OCI-LY3 (cell line): ENCODE results near the gene PAX2.

Source experiments
- H2AFZ ChIP-seq: fragments of 200-600, 300-600 bp; shearing (Covaris generic); 2 replicates; pipeline ENCODE4 v1.6.0; 2014; ENCODE audit warnings: antibody characterized with exemption, low read depth, low read length
- H3K27ac ChIP-seq: fragments of 200-600, 300-600 bp; sonication (generic); 2 replicates; pipeline ENCODE4 v1.5.1; 2014; ENCODE audit warnings: mild to moderate bottlenecking, low read length, moderate library complexity, mixed read lengths
- H3K27me3 ChIP-seq: fragments of 200-600, 300-600 bp; sonication (generic); 2 replicates; pipeline ENCODE4 v1.6.1; 2014; ENCODE audit warnings: low read depth, low read length, mixed read lengths
- H3K36me3 ChIP-seq: fragments of 200-600, 300-600 bp; sonication (generic); replicated peaks from 2 replicates; pipeline ENCODE3; 2014; ENCODE audit warnings: low read depth, low read length, mixed read lengths
- H3K4me1 ChIP-seq: fragments of 300-600, 200-600 bp; sonication (generic); 2 replicates; pipeline ENCODE4 v1.6.1; 2014; ENCODE audit warnings: low read length, mixed read lengths
- H3K4me2 ChIP-seq: fragments of 200-600, 300-600 bp; sonication (generic); 2 replicates; pipeline ENCODE4 v1.6.1; 2014; ENCODE audit warnings: low read length, mixed read lengths
- H3K4me3 ChIP-seq: fragments of 300-600, 200-600 bp; sonication (generic); 2 replicates; pipeline ENCODE4 v1.5.1; 2014; ENCODE audit warnings: antibody characterized with exemption, mild to moderate bottlenecking, low read length, moderate library complexity
- H3K79me2 ChIP-seq: fragments of 300-600, 200-600 bp; shearing (Covaris generic); 2 replicates; pipeline ENCODE4 v1.6.1; 2014; ENCODE audit warnings: mild to moderate bottlenecking, low read length, mixed read lengths
- H3K9ac ChIP-seq: fragments of 300-600, 200-600 bp; shearing (Covaris generic); 2 replicates; pipeline ENCODE4 v1.6.0; 2014; ENCODE audit warnings: mild to moderate bottlenecking, low read length, moderate library complexity
- H3K9me3 ChIP-seq: fragments of 200-600, 300-600 bp; shearing (Covaris generic); 2 replicates; pipeline ENCODE4 v1.6.1; 2014; ENCODE audit warnings: low read length, mixed read lengths; ENCODE audit not compliant: insufficient read depth
- H4K20me1 ChIP-seq: fragments of 200-600, 300-600 bp; sonication (generic); 2 replicates; pipeline ENCODE4 v1.6.1; 2016; ENCODE audit warnings: low read length, mixed read lengths; ENCODE audit not compliant: insufficient read depth
- EZH2phosphoT487 ChIP-seq: fragments of 200-600 bp; shearing (Covaris generic); IDR thresholded peaks from 2 replicates; pipeline ENCODE4 v1.6.1; 2018; ENCODE audit warnings: antibody characterized with exemption, mixed run types, low read depth
- TF ChIP-seq, protein P1 (sequence below): fragments of 200-600, 300-600 bp; sonication (generic); IDR thresholded peaks from 2 replicates; pipeline ENCODE4 v1.5.1; 2014; ENCODE audit warnings: antibody characterized with exemption, low read length, low read depth

PAX2 gene

DNA sequence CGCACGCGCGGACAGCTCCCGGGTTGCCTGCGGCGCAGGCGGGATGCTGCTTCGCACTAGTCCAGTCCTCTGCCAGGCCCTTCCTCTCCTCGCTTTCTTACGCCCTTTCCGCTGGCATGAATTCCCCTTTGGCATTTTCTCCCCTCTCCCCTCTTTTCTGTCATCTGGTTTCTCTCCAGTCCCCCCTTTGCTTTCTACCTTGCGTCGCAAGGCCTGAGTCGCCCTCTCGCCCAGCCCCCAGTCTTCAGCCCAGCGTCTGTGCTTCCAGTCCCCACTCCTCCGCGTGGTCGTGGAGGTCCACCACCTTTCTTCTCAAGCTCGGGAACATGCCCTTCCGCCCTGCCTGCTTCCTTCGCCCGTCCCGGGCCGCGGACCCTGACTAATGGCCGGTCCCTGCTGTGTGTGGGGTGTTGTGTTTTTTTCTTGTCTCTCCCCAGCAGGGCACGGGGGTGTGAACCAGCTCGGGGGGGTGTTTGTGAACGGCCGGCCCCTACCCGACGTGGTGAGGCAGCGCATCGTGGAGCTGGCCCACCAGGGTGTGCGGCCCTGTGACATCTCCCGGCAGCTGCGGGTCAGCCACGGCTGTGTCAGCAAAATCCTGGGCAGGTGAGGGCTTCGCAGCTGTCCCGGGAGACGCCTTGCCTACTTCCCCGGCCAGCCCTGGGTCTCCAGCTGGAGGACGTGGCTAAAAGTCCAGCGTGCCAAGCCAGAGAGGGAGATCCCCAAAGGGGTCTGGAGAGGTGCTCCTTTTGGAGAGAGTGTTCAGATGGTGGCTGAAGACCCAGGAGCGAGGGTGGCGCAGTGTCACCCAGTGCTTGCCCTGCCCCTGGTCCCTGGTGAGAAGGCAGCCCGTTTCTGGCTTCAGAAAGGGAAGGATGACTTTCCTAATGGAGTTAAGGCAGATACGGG is 4.2 kb downstream of the PAX2 start:
- Histone ChIP-seq H2AFZ (no peak overlapping the region), H3K4me2 (no peak overlapping the region), H3K9ac (no peak overlapping the region), H3K36me3 (no peaks in the 10 kb centered on the region), H3K4me1 (no peaks in the 10 kb centered on the region), H3K79me2 (no peaks in the 10 kb centered on the region), H4K20me1 (no peaks in the 10 kb centered on the region), H3K9me3 (no peaks in the 10 kb centered on the region), H3K4me3 (no peak overlapping the region), H3K27ac (no peak overlapping the region), H3K27me3 (peaks cover 15% of the 10 kb centered on the region)
- TF ChIP-seq, protein P1, sequence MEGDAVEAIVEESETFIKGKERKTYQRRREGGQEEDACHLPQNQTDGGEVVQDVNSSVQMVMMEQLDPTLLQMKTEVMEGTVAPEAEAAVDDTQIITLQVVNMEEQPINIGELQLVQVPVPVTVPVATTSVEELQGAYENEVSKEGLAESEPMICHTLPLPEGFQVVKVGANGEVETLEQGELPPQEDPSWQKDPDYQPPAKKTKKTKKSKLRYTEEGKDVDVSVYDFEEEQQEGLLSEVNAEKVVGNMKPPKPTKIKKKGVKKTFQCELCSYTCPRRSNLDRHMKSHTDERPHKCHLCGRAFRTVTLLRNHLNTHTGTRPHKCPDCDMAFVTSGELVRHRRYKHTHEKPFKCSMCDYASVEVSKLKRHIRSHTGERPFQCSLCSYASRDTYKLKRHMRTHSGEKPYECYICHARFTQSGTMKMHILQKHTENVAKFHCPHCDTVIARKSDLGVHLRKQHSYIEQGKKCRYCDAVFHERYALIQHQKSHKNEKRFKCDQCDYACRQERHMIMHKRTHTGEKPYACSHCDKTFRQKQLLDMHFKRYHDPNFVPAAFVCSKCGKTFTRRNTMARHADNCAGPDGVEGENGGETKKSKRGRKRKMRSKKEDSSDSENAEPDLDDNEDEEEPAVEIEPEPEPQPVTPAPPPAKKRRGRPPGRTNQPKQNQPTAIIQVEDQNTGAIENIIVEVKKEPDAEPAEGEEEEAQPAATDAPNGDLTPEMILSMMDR, result no peak
- no peak for TF ChIP-seq EZH2phosphoT487

DNA sequence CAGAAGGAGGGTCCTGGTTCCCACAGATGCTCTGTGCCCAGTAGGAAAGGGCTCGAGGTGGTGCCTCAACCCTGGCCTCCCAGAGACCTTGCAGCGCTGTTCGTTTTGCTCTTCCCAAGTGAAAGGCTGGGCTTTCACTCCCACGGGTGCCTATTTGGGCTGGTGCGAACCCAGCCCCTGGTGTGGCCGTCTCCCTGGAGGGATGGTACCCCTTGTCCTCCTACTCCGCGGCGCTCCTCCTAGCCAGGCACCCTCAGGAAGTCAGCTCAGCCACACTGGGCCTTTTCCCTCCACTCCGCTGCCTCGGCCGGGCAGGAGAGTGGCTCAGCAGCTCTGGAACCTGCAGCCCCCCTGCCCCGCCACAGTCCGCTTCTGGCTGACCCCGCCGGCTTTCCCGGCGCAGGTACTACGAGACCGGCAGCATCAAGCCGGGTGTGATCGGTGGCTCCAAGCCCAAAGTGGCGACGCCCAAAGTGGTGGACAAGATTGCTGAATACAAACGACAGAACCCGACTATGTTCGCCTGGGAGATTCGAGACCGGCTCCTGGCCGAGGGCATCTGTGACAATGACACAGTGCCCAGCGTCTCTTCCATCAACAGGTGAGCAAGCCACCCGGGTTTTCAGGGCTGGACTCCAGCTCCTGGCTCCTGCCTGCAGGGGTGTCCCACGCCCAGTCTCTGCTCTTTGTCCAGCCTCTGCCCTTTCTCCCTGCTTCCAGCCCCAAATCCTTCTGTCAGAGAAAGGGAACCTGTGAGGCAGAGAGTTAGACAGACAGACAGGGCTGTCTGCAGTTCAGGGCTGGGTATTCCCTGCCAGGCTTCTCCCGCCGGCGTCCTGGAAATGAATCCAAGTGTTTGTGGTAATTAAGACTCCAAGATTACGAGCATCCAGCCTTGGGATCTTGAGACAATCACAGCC is 5.2 kb downstream of the PAX2 start:
- Histone ChIP-seq H3K79me2 (no peaks in the 10 kb centered on the region), H3K36me3 (no peaks in the 10 kb centered on the region), H4K20me1 (no peaks in the 10 kb centered on the region), H3K27me3 (peaks cover 19% of the 10 kb centered on the region), H3K4me1 (no peaks in the 10 kb centered on the region), H3K27ac (no peak overlapping the region), H3K4me2 (no peak overlapping the region), H2AFZ (no peak overlapping the region), H3K4me3 (no peak overlapping the region), H3K9me3 (no peaks in the 10 kb centered on the region), H3K9ac (no peak overlapping the region)
- TF ChIP-seq, protein P1, result no peak

DNA sequence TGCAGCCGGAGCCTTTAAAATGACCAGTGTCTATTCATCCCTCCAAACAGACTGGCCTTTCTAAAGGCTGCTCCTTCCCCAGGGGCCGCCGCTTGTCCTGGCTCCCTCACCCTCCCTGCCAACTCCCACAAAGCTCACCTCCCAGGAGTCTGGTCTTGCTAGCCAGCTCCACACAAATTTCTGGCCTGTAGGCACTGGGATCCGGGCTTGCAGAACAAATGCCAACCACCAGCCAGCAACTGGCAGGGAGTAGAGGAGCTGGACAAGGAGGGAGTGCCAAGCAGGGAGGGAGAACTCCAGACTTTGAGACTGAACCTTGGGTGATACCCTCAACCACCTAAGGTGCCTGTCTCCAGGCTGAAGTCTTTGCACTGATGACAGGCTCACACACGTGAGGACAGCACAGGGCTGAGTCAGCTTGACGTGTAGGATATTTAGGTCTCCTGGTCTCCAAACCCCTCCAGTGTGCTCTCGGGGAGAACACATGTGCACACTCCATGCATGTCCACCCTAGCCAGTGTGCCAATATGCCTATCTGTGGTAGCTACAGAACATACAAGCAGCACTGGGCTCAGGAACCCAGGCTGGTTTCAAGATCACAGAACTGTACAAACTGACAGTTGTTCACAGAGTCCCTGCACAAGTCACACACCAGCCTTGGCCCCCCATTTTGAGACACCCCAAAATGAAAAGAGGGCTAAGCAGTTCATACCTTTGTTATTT is 6.0 kb downstream of the PAX2 start:
- H3K79me2 ChIP-seq, result no peaks in the 10 kb centered on the region
- H3K4me1 ChIP-seq, result no peaks in the 10 kb centered on the region
- H3K27me3 ChIP-seq, result peaks cover 23% of the 10 kb centered on the region
- H3K27ac ChIP-seq, result no peak overlapping the region
- no peak overlapping the region for H3K9ac ChIP-seq
- H3K4me2 ChIP-seq, result no peak overlapping the region
- no peaks in the 10 kb centered on the region for H3K9me3 ChIP-seq
- no peaks in the 10 kb centered on the region for H3K36me3 ChIP-seq
- TF ChIP-seq, protein P1, result no peak
- TF ChIP-seq EZH2phosphoT487, result no peak
- H3K4me3 ChIP-seq, result no peak overlapping the region
- no peaks in the 10 kb centered on the region for H4K20me1 ChIP-seq
- H2AFZ ChIP-seq, result no peak overlapping the region
